Measurements from ENCODE around the gene C3orf70. TPM values are rescaled to one million over a fixed set of nuclear protein-coding genes. Genes with fewer than 3 reads are reported as not detected.

The C3orf70 gene
- total RNA-seq, 1 experiment from 2014 or later: 0.12 TPM

- H3K4me1 Mint-ChIP-seq (ENCODE audit: low read depth, unreplicated experiment): no peaks in the 10 kb centered on the region
- no peak for DNase-seq
- CTCF ChIA-PET: no interaction called here
- H3K27me3 Mint-ChIP-seq (ENCODE audit: unreplicated experiment): no peaks in the 10 kb centered on the region
- no peak overlapping the region for H3K4me3 Mint-ChIP-seq (ENCODE audit: low read depth, unreplicated experiment)
- BruUV-seq (replicated peaks): no TSS peak
- TF ChIP-seq CTCF (IDR thresholded peaks at IDR 0.05; ENCODE audit: unreplicated experiment): no peak
- no peaks in the 10 kb centered on the region for H3K36me3 Mint-ChIP-seq (ENCODE audit: insufficient read depth, unreplicated experiment)
- H3K9me3 Mint-ChIP-seq (ENCODE audit: low read depth, unreplicated experiment): no peaks in the 10 kb centered on the region
- intact Hi-C loops (cut with micrococcal nuclease; ENCODE audit: unreplicated experiment): no loop called here
- H3K27ac Mint-ChIP-seq (ENCODE audit: unreplicated experiment): no peak overlapping the region
These were observed 121.9 kb downstream of the C3orf70 start for GRCh38 chr3:185030951-185031350.

DNA sequence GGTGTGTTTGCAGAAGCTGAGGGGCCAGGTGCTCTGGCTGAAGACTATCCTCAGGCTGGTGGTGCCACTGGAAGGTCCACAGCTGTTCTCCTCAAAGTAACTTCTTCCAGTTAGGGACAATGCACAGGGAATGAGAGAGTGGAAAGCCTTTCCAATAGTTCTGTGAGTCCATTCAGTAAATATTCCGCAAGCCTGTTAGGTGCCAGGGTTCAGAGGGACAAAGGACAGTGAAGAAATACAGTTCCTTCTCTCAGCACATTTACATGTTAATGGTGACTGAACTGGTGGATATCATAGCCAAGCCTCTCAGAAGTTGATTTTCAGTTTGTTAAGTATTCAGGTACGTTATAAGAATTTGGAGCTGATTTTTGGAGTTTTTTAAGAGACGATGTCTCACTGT, 122.5 kb downstream of the C3orf70 start:
- CTCF ChIA-PET: no interaction called here
- Mint-ChIP-seq H3K9me3 (ENCODE audit: low read depth, unreplicated experiment) (no peaks in the 10 kb centered on the region), H3K36me3 (ENCODE audit: insufficient read depth, unreplicated experiment) (no peaks in the 10 kb centered on the region), H3K27me3 (ENCODE audit: unreplicated experiment) (no peaks in the 10 kb centered on the region), H3K27ac (ENCODE audit: unreplicated experiment) (no peak overlapping the region), H3K4me3 (ENCODE audit: low read depth, unreplicated experiment) (no peak overlapping the region), H3K4me1 (ENCODE audit: low read depth, unreplicated experiment) (no peaks in the 10 kb centered on the region)
- BruUV-seq (replicated peaks): no TSS peak
- TF ChIP-seq CTCF (IDR thresholded peaks at IDR 0.05; ENCODE audit: unreplicated experiment): no peak
- intact Hi-C loops (cut with micrococcal nuclease; ENCODE audit: unreplicated experiment): no loop called here
- DNase-seq: no peak

DNA sequence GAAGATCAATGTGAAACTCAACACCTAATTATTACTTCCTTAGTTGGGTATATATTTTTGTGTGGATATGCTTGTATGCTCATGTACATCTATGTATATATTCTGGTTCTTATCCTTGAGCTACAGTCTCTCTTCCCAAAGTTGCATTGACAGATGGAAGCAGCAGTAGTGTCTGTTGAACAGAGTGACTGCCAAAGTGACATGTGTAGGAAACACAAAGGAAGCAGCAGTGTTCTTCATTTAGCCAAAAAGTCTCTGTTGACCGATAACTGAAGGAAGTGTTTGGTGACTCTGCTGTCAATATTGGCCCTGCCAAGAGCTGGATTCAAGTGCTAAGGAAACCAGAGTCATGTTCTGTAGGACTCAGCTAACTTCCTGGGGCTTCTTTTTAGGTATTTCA, 123.8 kb downstream of the C3orf70 start:
- CTCF ChIA-PET: no interaction called here
- intact Hi-C loops (cut with micrococcal nuclease; ENCODE audit: unreplicated experiment): no loop called here
- H3K27ac Mint-ChIP-seq (ENCODE audit: unreplicated experiment): no peak overlapping the region
- H3K36me3 Mint-ChIP-seq (ENCODE audit: insufficient read depth, unreplicated experiment): no peaks in the 10 kb centered on the region
- no peak for TF ChIP-seq CTCF (IDR thresholded peaks at IDR 0.05; ENCODE audit: unreplicated experiment)
- no peak overlapping the region for H3K4me3 Mint-ChIP-seq (ENCODE audit: low read depth, unreplicated experiment)
- DNase-seq: no peak
- no peaks in the 10 kb centered on the region for H3K9me3 Mint-ChIP-seq (ENCODE audit: low read depth, unreplicated experiment)
- BruUV-seq (replicated peaks): no TSS peak
- no peaks in the 10 kb centered on the region for H3K4me1 Mint-ChIP-seq (ENCODE audit: low read depth, unreplicated experiment)
- H3K27me3 Mint-ChIP-seq (ENCODE audit: unreplicated experiment): no peaks in the 10 kb centered on the region

GRCh38 chr3:185028121-185028520, 124.7 kb downstream of the C3orf70 start:
- Mint-ChIP-seq H3K4me1 (ENCODE audit: low read depth, unreplicated experiment) (no peaks in the 10 kb centered on the region), H3K27me3 (ENCODE audit: unreplicated experiment) (no peaks in the 10 kb centered on the region), H3K27ac (ENCODE audit: unreplicated experiment) (no peak overlapping the region), H3K36me3 (ENCODE audit: insufficient read depth, unreplicated experiment) (no peaks in the 10 kb centered on the region), H3K9me3 (ENCODE audit: low read depth, unreplicated experiment) (no peaks in the 10 kb centered on the region), H3K4me3 (ENCODE audit: low read depth, unreplicated experiment) (no peak overlapping the region)
- no TSS peak for BruUV-seq (replicated peaks)
- intact Hi-C loops (cut with micrococcal nuclease; ENCODE audit: unreplicated experiment): no loop called here
- CTCF ChIA-PET: no interaction called here
- DNase-seq: no peak
- no peak for TF ChIP-seq CTCF (IDR thresholded peaks at IDR 0.05; ENCODE audit: unreplicated experiment)

Other genes with a start within 250 kb of the C3orf70 start
- 20.1 and 24.3 TPM in 2 replicates for gene EHHADH, start 101.0 kb upstream of the C3orf70 start, total RNA-seq (2022)
- gene MAP3K13, start 210.1 kb upstream of the C3orf70 start, total RNA-seq (2022): 102 and 114 TPM in 2 replicates